Karpas-422 (cell line): Measurements from ENCODE around the gene JMJD7. TPM values are rescaled to one million over a fixed set of nuclear protein-coding genes. Genes with fewer than 3 reads are reported as not detected.

Source experiments
- DNase-seq: peaks from one replicate; pipeline ENCODE4 v3.0.0-alpha.2; 2015
- H2AFZ ChIP-seq: fragments of 200-600 bp; sonication (generic); 2 replicates; pipeline ENCODE4 v1.6.1; 2014; ENCODE audit warnings: antibody characterized with exemption, low read length, mixed read lengths
- H3K27ac ChIP-seq: fragments of 200-600 bp; sonication (generic); 2 replicates; pipeline ENCODE4 v1.5.1; 2014; ENCODE audit warnings: mild to moderate bottlenecking, low read length, moderate library complexity
- H3K27me3 ChIP-seq: fragments of 200-600 bp; sonication (generic); 2 replicates; pipeline ENCODE4 v1.6.1; 2014; ENCODE audit warnings: low read length, mixed read lengths
- H3K36me3 ChIP-seq: fragments of 200-600 bp; sonication (generic); 2 replicates; pipeline ENCODE4 v1.6.1; 2014; ENCODE audit warnings: low read length, mixed read lengths; ENCODE audit not compliant: insufficient read depth
- H3K4me1 ChIP-seq: fragments of 200-600 bp; sonication (generic); 2 replicates; pipeline ENCODE4 v1.6.1; 2014; ENCODE audit warnings: mild to moderate bottlenecking, low read length, mixed read lengths
- H3K4me2 ChIP-seq: fragments of 200-600 bp; sonication (generic); 2 replicates; pipeline ENCODE4 v1.6.1; 2014; ENCODE audit warnings: low read length, low read depth, mild to moderate bottlenecking; ENCODE audit not compliant: poor library complexity, severe bottlenecking
- H3K4me3 ChIP-seq: fragments of 200-600 bp; sonication (generic); 2 replicates; pipeline ENCODE4 v1.5.1; 2014; ENCODE audit warnings: mild to moderate bottlenecking, antibody characterized with exemption, low read length, mixed read lengths
- H3K79me2 ChIP-seq: fragments of 200-600 bp; sonication (generic); 2 replicates; pipeline ENCODE4 v1.6.1; 2014; ENCODE audit warnings: mild to moderate bottlenecking, low read length, mixed read lengths
- H3K9ac ChIP-seq: fragments of 200-600 bp; sonication (generic); 2 replicates; pipeline ENCODE4 v1.6.0; 2014; ENCODE audit warnings: low read length
- H3K9me2 ChIP-seq: fragments of 200-600 bp; sonication (generic), shearing (Covaris generic); replicated peaks from 2 replicates; pipeline ENCODE4 v1.6.0; 2014; ENCODE audit warnings: mild to moderate bottlenecking, low read length, moderate library complexity; ENCODE audit not compliant: insufficient read depth
- H3K9me3 ChIP-seq: fragments of 300-700, 200-600 bp; sonication (generic); 2 replicates; pipeline ENCODE4 v1.6.1; 2014; ENCODE audit warnings: low read length, mixed read lengths
- H4K20me1 ChIP-seq: fragments of 200-600 bp; sonication (generic); 2 replicates; pipeline ENCODE4 v1.6.1; 2014; ENCODE audit warnings: mild to moderate bottlenecking, antibody characterized with exemption, low read length, low read depth; ENCODE audit not compliant: insufficient read depth
- total RNA-seq: library from RNA; depleted of rRNA; stranded (reverse); fragments of >200 nt; shearing (Covaris generic); gene quantifications from 2 replicates; pipeline ENCODE4 v1.2.3, GENCODE V29; 2014; ENCODE audit warnings: low replicate concordance

Gene JMJD7
- total RNA-seq, 1 experiment from 2014 or later = 2.8 TPM

GRCh38 chr15:41878355-41878699 is 50.4 kb downstream of the JMJD7 start:
- Histone ChIP-seq H3K27ac (no peak overlapping the region), H3K9me2 (no peaks in the 10 kb centered on the region), H3K27me3 (no peaks in the 10 kb centered on the region), H4K20me1 (no peaks in the 10 kb centered on the region), H3K9ac (no peak overlapping the region), H3K9me3 (no peaks in the 10 kb centered on the region), H3K79me2 (no peaks in the 10 kb centered on the region), H3K4me3 (no peak overlapping the region), H3K4me2 (no peak overlapping the region), H2AFZ (no peak overlapping the region), H3K4me1 (no peaks in the 10 kb centered on the region), H3K36me3 (no peaks in the 10 kb centered on the region)
- DNase-seq = no peak

GRCh38 chr15:41879321-41879845 is 51.5 kb downstream of the JMJD7 start:
- Histone ChIP-seq H3K9ac (no peak overlapping the region), H4K20me1 (no peaks in the 10 kb centered on the region), H3K9me2 (no peaks in the 10 kb centered on the region), H3K36me3 (no peaks in the 10 kb centered on the region), H3K4me3 (no peak overlapping the region), H3K4me1 (no peaks in the 10 kb centered on the region), H3K4me2 (no peak overlapping the region), H3K79me2 (no peaks in the 10 kb centered on the region), H2AFZ (no peak overlapping the region), H3K9me3 (no peaks in the 10 kb centered on the region), H3K27me3 (no peaks in the 10 kb centered on the region), H3K27ac (no peak overlapping the region)
- no peak for DNase-seq

GRCh38 chr15:41880156-41880877 is 52.4 kb downstream of the JMJD7 start:
- Histone ChIP-seq H3K27me3 (no peaks in the 10 kb centered on the region), H3K36me3 (no peaks in the 10 kb centered on the region), H3K79me2 (no peaks in the 10 kb centered on the region), H3K9ac (no peak overlapping the region), H3K4me1 (no peaks in the 10 kb centered on the region), H3K4me2 (no peak overlapping the region), H4K20me1 (no peaks in the 10 kb centered on the region), H3K4me3 (no peak overlapping the region), H2AFZ (no peak overlapping the region), H3K27ac (no peak overlapping the region), H3K9me3 (no peaks in the 10 kb centered on the region), H3K9me2 (no peaks in the 10 kb centered on the region)
- DNase-seq = no peak

- Histone ChIP-seq H3K4me1 (no peaks in the 10 kb centered on the region), H3K4me2 (no peak overlapping the region), H3K27ac (no peak overlapping the region), H4K20me1 (no peaks in the 10 kb centered on the region), H3K9me3 (no peaks in the 10 kb centered on the region), H3K79me2 (no peaks in the 10 kb centered on the region), H3K27me3 (no peaks in the 10 kb centered on the region), H3K4me3 (no peak overlapping the region), H3K9ac (no peak overlapping the region), H2AFZ (no peak overlapping the region), H3K36me3 (no peaks in the 10 kb centered on the region), H3K9me2 (no peaks in the 10 kb centered on the region)
- DNase-seq = no peak
Measured at GRCh38 chr15:41881086-41881485, 53.2 kb downstream of the JMJD7 start.

- no peaks in the 10 kb centered on the region for H4K20me1 ChIP-seq
- H3K9ac ChIP-seq = no peak overlapping the region
- no peaks in the 10 kb centered on the region for H3K79me2 ChIP-seq
- no peak overlapping the region for H3K4me2 ChIP-seq
- DNase-seq = no peak
- H3K4me3 ChIP-seq = no peak overlapping the region
- H2AFZ ChIP-seq = no peak overlapping the region
- no peaks in the 10 kb centered on the region for H3K36me3 ChIP-seq
- H3K9me2 ChIP-seq = no peaks in the 10 kb centered on the region
- no peaks in the 10 kb centered on the region for H3K9me3 ChIP-seq
- H3K4me1 ChIP-seq = no peaks in the 10 kb centered on the region
- no peak overlapping the region for H3K27ac ChIP-seq
- no peaks in the 10 kb centered on the region for H3K27me3 ChIP-seq
Measured at GRCh38 chr15:41881550-41881919, 53.6 kb downstream of the JMJD7 start.

GRCh38 chr15:41881920-41882688 is 54.2 kb downstream of the JMJD7 start:
- no peak overlapping the region for H3K4me2 ChIP-seq
- no peaks in the 10 kb centered on the region for H4K20me1 ChIP-seq
- H3K36me3 ChIP-seq = no peaks in the 10 kb centered on the region
- H3K4me1 ChIP-seq = no peaks in the 10 kb centered on the region
- no peak overlapping the region for H3K9ac ChIP-seq
- no peak overlapping the region for H2AFZ ChIP-seq
- H3K27me3 ChIP-seq = no peaks in the 10 kb centered on the region
- no peaks in the 10 kb centered on the region for H3K79me2 ChIP-seq
- no peaks in the 10 kb centered on the region for H3K9me2 ChIP-seq
- H3K9me3 ChIP-seq = no peaks in the 10 kb centered on the region
- no peak overlapping the region for H3K4me3 ChIP-seq
- DNase-seq = no peak
- no peak overlapping the region for H3K27ac ChIP-seq

GRCh38 chr15:41882689-41883483 is 55.0 kb downstream of the JMJD7 start:
- Histone ChIP-seq H2AFZ (no peak overlapping the region), H3K9ac (no peak overlapping the region), H3K27me3 (no peaks in the 10 kb centered on the region), H3K4me1 (no peaks in the 10 kb centered on the region), H3K4me3 (no peak overlapping the region), H3K4me2 (no peak overlapping the region), H3K9me2 (no peaks in the 10 kb centered on the region), H4K20me1 (no peaks in the 10 kb centered on the region), H3K79me2 (no peaks in the 10 kb centered on the region), H3K27ac (no peak overlapping the region), H3K9me3 (no peaks in the 10 kb centered on the region), H3K36me3 (no peaks in the 10 kb centered on the region)
- DNase-seq = no peak

GRCh38 chr15:41883484-41883825 is 55.6 kb downstream of the JMJD7 start:
- DNase-seq = no peak
- no peak overlapping the region for H3K9ac ChIP-seq
- H4K20me1 ChIP-seq = no peaks in the 10 kb centered on the region
- no peaks in the 10 kb centered on the region for H3K4me1 ChIP-seq
- H3K79me2 ChIP-seq = no peaks in the 10 kb centered on the region
- no peak overlapping the region for H3K4me2 ChIP-seq
- H3K9me2 ChIP-seq = no peaks in the 10 kb centered on the region
- no peak overlapping the region for H2AFZ ChIP-seq
- H3K36me3 ChIP-seq = no peaks in the 10 kb centered on the region
- H3K9me3 ChIP-seq = no peaks in the 10 kb centered on the region
- H3K27ac ChIP-seq = no peak overlapping the region
- H3K4me3 ChIP-seq = no peak overlapping the region
- H3K27me3 ChIP-seq = no peaks in the 10 kb centered on the region
